ENCODE measurements around the gene JPH4. TPM values are rescaled to one million over a fixed set of nuclear protein-coding genes. Genes with fewer than 3 reads are reported as not detected.

The JPH4 gene
- total RNA-seq, 1 experiment from 2014 or later = 50.1 TPM

DNA sequence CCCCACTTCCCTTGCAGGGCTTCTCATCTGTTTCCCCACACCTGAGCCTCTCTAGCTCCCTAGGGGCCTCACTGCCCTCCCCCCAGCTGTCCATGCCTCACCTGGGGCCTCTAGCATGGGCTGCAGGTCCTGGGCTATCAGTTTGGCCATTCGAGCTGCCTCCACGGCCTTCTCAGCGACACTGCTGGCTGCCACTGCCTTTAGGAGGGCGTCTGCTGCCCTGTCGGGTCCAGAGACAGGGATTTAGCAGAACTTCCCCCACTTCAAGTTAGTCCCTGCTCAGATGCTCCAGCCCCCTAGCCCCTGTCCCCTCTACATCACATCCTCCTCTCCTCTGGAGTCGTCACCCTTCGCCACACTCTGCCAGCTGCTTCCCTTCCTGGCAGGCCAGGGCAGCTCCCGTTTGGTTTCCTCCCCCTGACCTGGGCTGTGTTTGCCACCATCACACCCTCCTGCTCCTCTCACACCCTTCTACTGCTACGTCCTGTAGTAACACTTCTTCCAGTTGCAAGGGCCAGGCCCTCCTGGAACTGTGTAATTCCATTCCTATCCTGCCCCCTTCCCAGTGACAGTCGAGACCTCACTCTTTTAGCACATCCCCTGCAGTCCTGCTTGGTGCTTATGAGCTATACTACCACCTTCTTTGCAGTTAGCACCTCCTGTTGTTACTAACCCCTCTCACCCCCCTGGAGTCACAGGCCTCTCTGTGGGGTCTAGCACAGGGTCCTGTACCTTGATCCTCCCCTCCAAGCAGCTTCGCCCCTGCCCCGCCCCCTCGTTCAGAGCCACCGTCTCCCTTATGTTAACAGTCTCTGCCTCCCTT is 6.7 kb downstream of the JPH4 start:
- DNase-seq (ENCODE audit: low spot score) (no peak), ATAC-seq (no peak)
- no peak overlapping the region for H3K4me3 Mint-ChIP-seq
- peak overlapping the region; percentile 18; the same call in 1 of the 2 replicates for H3K27ac Mint-ChIP-seq
- ChIA-PET CTCF (interaction anchor here (0.6 to 1.9 kb wide), 4 partner anchors 9 to 160 kb away, joined by 3 to 7 read pairs (median 4); no protein-coding TSS in a partner anchor), POLR2A (interaction anchor here (1.3 kb wide), 1 partner anchor 24 kb away, joined by 3 read pairs; no protein-coding TSS in a partner anchor)
- H3K36me3 Mint-ChIP-seq = peaks cover 17% of the 10 kb centered on the region
- H3K27me3 Mint-ChIP-seq (ENCODE audit: low read depth) = peaks cover 21% of the 10 kb centered on the region
- TF ChIP-seq HMGA2 (CRISPR knock-in tag; IDR thresholded peaks at IDR 0.05) (no peak), AFF4 (CRISPR knock-in tag; IDR thresholded peaks at IDR 0.05; ENCODE audit: borderline replicate concordance) (no peak), PRRX2 (CRISPR knock-in tag; IDR thresholded peaks at IDR 0.05) (no peak), ELF4 (CRISPR knock-in tag; IDR thresholded peaks at IDR 0.05; ENCODE audit: low read depth) (no peak), EMX1 (CRISPR knock-in tag; IDR thresholded peaks at IDR 0.05) (no peak), SMAD3 (CRISPR knock-in tag; IDR thresholded peaks at IDR 0.05; ENCODE audit: borderline replicate concordance) (no peak), TCF7 (CRISPR knock-in tag; IDR thresholded peaks at IDR 0.05; ENCODE audit: low read depth) (no peak), FOXJ3 (CRISPR knock-in tag; IDR thresholded peaks at IDR 0.05; ENCODE audit: borderline replicate concordance) (no peak)
- TF ChIP-seq, protein P1, sequence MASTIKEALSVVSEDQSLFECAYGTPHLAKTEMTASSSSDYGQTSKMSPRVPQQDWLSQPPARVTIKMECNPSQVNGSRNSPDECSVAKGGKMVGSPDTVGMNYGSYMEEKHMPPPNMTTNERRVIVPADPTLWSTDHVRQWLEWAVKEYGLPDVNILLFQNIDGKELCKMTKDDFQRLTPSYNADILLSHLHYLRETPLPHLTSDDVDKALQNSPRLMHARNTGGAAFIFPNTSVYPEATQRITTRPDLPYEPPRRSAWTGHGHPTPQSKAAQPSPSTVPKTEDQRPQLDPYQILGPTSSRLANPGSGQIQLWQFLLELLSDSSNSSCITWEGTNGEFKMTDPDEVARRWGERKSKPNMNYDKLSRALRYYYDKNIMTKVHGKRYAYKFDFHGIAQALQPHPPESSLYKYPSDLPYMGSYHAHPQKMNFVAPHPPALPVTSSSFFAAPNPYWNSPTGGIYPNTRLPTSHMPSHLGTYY (CRISPR knock-in tag; IDR thresholded peaks at IDR 0.05) = no peak
- H3K9me3 Mint-ChIP-seq = no peaks in the 10 kb centered on the region
- H3K4me1 Mint-ChIP-seq = peaks cover 56% of the 10 kb centered on the region

DNA sequence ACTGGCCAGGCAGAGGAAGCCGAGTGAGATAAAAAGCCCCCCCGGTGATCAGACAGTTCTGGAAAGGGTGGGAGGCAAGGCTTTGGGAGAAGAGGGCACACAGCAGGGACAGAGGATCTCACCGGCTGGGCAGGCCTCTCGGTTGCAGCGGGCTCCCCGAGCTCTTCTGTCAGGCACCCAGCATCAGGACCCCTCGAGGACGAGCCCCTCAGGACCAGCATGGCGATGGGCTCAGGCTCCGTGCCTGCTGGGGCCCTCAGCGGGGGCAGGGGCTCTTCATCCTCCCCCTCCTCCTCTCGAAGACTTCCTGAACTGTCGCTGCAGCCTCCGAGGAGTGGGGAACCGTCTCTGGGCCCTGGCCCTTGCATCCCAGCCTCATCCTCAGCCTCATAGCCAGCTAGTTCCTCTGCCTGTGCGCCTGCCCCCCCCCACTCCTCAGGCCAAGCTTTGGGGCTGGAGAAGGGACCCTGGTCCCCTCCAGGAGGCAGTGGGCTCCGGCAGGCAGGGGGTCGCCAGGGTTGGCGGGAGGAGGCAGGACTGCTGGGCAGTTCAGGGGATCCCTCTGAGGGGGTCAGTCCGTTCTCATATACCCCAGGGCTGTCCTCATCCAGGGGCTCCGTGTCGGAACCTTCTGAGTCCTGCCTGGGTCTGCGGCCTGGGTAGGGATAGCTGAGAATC is 7.6 kb downstream of the JPH4 start:
- ChIA-PET POLR2A (no interaction called here), CTCF (interaction anchor here (0.6 to 3.1 kb wide), 4 partner anchors 12 to 161 kb away, joined by 3 to 16 read pairs (median 4); no protein-coding TSS in a partner anchor)
- Mint-ChIP-seq H3K9me3 (no peaks in the 10 kb centered on the region), H3K4me3 (no peak overlapping the region), H3K27ac (no peak overlapping the region), H3K36me3 (peaks cover 17% of the 10 kb centered on the region), H3K27me3 (ENCODE audit: low read depth) (peaks cover 13% of the 10 kb centered on the region), H3K4me1 (peaks cover 56% of the 10 kb centered on the region)
- DNase-seq (ENCODE audit: low spot score) (no peak), ATAC-seq (no peak)
- TF ChIP-seq ZNF121 (CRISPR knock-in tag; IDR thresholded peaks at IDR 0.05) = no peak

GRCh38 chr14:23569443-23570151 is 9.0 kb downstream of the JPH4 start:
- Mint-ChIP-seq H3K36me3 (peaks cover 13% of the 10 kb centered on the region), H3K4me1 (peaks cover 50% of the 10 kb centered on the region), H3K27ac (peak overlapping the region; percentile 75; the same call in 1 of the 2 replicates), H3K9me3 (no peaks in the 10 kb centered on the region), H3K27me3 (ENCODE audit: low read depth) (peaks cover 2% of the 10 kb centered on the region; the same call in 1 of the 2 replicates), H3K4me3 (no peak overlapping the region)
- ChIA-PET CTCF (interaction anchor here (1.0 to 3.1 kb wide), 14 partner anchors 9 to 341 kb away, joined by 3 to 16 read pairs (median 6); partner anchors contain the start of gene JPH4), POLR2A (no interaction called here)
- no peak for TF ChIP-seq NR1H2 (CRISPR knock-in tag; IDR thresholded peaks at IDR 0.05)
- 0 out of 2 replicates have a peak, but pooled peaks have one; percentile 22 for TF ChIP-seq USF2 (CRISPR knock-in tag; IDR thresholded peaks at IDR 0.05)
- ATAC-seq = peak; percentile 66
- DNase-seq (ENCODE audit: low spot score) = peak; percentile 45

All from WTC11 (cell line).